GM19193 (cell line): ENCODE measurements around the gene PRKCB.

ENCODE experiments used
- POLR2A ChIP-seq: IDR thresholded peaks from 4 replicates; pipeline ENCODE4 v1.6.1; 2011; ENCODE audit not compliant: insufficient read depth, insufficient read length; ENCODE audit errors: extremely low read depth

The PRKCB gene

GRCh38 chr16:24007934-24008333 lies 172.2 kb downstream of the PRKCB start:
- no peak for TF ChIP-seq POLR2A

- no peak for TF ChIP-seq POLR2A
These were observed 173.3 kb downstream of the PRKCB start for GRCh38 chr16:24009098-24009497.

GRCh38 chr16:24009955-24010354 lies 174.2 kb downstream of the PRKCB start:
- TF ChIP-seq POLR2A = no peak

- no peak for TF ChIP-seq POLR2A
These were observed 174.8 kb downstream of the PRKCB start for GRCh38 chr16:24010440-24011089.

GRCh38 chr16:24011237-24011636 lies 175.5 kb downstream of the PRKCB start:
- TF ChIP-seq POLR2A = no peak

GRCh38 chr16:24013054-24013636 lies 177.4 kb downstream of the PRKCB start:
- no peak for TF ChIP-seq POLR2A

GRCh38 chr16:24013864-24014645 lies 178.3 kb downstream of the PRKCB start:
- no peak for TF ChIP-seq POLR2A

- no peak for TF ChIP-seq POLR2A
These were observed 180.1 kb downstream of the PRKCB start for GRCh38 chr16:24015923-24016322.

GRCh38 chr16:24018485-24018884 lies 182.7 kb downstream of the PRKCB start:
- no peak for TF ChIP-seq POLR2A

GRCh38 chr16:24022797-24023196 lies 187.0 kb downstream of the PRKCB start:
- TF ChIP-seq POLR2A = no peak

- no peak for TF ChIP-seq POLR2A
These were observed 187.8 kb downstream of the PRKCB start for GRCh38 chr16:24023621-24024020.

GRCh38 chr16:24024971-24025370 lies 189.2 kb downstream of the PRKCB start:
- no peak for TF ChIP-seq POLR2A

GRCh38 chr16:24027466-24027865 lies 191.7 kb downstream of the PRKCB start:
- TF ChIP-seq POLR2A = no peak

GRCh38 chr16:24035127-24035842 lies 199.5 kb downstream of the PRKCB start:
- TF ChIP-seq POLR2A = no peak

- no peak for TF ChIP-seq POLR2A
These were observed 200.3 kb downstream of the PRKCB start for GRCh38 chr16:24036038-24036543.
